Measurements from ENCODE around the gene SSX2IP.
A peak's percentile ranks its signal among the peaks of the same experiment; 100 is the strongest.

Gene SSX2IP

GRCh38 chr1:84709131-84709530 lies 18.9 kb upstream of the SSX2IP start:
- DNase-seq = no peak

GRCh38 chr1:84708031-84708430 lies 17.8 kb upstream of the SSX2IP start:
- DNase-seq = no peak

DNA sequence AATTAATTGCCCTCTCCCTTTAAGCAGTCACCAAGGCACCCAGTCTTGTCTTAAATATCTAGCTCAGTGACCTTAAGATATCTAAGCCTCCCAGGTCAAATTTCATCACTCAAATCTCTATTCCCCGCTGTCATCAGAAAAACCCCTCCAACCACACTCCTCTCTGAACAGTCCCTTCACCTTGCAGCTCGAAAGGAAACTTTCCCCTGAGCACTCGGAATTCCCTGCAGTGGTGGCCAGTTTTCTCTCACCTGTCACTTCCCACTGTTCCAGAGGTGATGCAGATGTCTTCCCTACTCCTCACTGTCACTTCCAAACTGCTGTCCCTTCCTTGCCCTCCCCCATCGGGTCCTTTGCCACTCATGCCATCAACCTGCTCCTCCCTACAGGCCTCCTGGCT lies 15.3 kb upstream of the SSX2IP start:
- no peak for DNase-seq

DNA sequence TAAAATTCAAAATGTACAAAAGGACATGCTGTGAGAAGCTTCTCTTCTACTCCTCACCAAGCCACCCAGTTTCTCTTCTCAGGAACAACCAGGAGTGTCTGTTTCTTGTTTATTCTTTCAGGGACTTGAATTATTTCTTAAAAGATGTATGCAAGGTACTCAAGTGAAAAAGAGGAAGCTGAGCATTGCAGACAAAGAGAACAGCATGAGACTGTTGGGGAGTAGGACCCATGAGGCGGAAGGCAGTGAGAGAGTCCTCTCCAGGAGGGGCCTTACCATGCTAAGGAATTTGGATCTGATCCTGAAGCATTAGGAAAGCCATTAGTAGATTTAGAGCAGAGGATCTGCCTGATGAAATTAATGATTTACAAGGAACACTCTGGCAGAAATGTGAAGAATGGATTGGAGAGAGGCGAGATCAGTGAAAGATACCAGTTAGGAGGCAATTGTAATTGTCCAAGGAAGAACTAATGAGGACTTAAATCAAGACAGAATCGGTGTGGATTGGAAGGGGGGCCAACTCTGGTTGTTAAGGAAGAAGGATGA lies 14.7 kb upstream of the SSX2IP start:
- DNase-seq = no peak

DNA sequence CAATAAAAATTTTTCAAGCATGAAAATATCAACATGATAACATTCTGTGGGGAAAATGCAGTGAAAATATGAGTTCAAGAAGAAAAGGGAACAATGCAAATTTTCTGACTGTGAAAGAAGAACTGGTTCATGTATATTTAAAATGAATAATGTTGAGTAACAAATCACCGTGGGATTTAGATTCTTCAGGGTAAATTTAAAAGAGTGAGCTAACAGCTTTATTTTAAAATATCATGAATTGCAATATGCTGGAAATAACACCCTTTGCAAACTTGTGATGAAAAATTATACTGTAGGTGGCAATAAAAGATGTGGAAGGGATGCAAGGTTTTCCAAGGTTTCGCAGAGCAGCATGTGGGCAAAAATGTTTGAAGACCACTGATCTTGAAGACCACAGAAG lies 13.2 kb upstream of the SSX2IP start:
- DNase-seq = no peak

GRCh38 chr1:84702143-84702542 lies 11.9 kb upstream of the SSX2IP start:
- DNase-seq = no peak

DNA sequence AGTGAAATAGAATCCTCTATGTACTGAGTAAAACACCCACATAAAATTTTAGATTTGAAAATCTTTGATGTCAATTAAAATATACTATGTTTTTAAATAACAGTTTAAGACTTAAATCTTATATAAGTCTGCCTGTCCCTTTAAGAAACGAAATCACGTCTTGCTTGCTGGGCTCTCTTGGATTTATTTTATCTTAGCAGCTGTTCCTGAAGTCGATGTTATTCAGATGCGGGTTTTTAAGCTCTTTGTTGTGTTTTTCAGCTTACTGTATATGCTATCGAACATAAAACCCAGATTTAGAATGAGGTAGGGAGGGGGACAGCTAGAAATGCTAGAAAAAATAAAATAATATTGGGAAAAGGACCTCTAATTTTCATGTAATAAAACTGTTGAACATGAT lies 11.1 kb upstream of the SSX2IP start:
- no peak for DNase-seq

GRCh38 chr1:84700070-84700469 lies 9.8 kb upstream of the SSX2IP start:
- DNase-seq = no peak

GRCh38 chr1:84698151-84699110 lies 8.2 kb upstream of the SSX2IP start:
- DNase-seq = no peak

DNA sequence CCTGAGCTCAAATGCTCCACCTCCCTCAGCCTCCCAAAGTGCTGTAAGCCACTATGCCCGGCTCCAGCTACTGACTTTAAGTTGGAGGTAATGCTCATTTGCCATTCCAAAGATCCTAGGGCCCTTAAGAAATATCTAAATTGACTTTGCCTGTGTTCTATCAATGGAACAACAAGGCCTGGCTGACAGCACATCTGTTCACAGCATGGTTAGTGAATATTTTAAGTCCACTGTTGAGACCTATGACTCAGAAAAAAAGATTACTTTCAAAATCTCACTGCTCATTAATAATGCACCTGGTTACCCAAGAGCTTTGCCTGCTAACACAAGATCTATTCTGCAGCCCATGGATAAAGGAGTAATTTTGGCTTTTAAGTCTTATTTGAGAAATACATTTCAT lies 3.5 kb upstream of the SSX2IP start:
- DNase-seq = no peak

DNA sequence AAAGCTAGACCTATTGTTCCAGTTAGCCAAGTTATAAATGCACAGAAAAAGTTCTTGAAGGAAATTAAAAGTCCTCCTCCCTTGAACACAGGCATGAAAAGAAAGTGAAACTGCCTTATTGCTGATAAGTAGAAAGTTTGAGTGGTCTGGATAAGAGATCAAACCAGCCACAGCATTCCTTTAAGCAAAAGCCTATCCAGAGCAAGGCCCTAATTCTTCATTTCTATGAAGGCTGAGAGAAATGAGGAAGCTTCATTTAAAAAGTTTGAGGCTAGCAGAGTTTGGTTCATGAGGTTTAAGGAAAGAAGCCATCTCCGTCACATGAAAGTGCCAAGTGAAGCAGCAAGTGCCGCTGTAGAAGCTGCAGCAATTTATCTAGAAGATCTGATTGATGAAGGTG lies 2.7 kb upstream of the SSX2IP start:
- no peak for DNase-seq

DNA sequence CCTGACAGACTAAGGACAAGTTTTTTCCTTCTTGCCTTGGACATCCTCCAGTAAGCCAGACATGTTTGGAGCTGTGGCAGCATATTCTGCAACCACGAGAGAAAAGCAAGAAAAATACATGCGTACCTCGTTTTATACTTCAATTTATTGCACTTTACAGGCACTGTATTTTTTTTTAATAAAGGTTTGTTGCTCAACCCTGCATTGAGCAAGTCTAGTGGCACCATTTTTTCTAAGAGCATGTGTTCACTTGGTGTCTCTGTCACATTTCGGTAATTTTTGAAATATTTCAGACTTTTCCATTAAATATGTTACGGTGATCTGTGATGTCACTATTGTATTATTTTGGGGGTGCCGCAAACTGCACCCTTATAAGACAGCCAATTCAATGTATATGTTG lies 2.1 kb upstream of the SSX2IP start:
- no peak for DNase-seq

DNA sequence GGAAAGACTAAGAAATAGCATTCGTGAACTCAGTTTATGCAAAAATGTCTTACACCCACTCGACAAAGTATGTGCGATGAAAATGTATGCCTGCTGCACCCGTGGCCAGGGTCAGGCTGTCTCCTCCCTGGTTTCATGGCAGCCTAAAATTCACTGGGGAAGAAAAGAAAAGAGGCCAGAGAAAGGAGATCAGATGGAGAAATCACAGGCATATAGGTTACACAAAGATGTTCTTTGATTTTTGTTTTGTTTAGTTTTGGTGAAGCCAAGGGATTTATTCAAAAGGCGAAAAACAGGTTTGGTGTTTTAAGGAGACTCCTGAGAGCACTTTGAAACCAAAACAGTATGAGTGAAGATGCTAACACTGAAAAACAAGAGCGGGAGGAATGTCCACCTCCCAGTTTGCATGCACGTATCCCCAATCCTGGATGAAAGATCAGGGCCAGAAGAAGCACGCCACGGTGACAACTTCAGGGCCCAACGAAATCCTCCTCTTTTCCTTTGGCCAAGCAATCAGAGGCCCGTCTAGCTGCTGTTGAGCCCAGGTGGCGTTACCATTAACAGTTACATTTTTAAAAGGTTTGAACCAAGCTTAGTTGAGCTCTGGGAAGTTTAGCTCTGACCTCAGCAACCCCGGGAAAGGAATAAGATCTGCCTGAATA lies 992 bp upstream of the SSX2IP start:
- DNase-seq = no peak

- peak; percentile 73 for DNase-seq
These were observed 506 bp downstream of the SSX2IP start for GRCh38 chr1:84689514-84690396.

GRCh38 chr1:84688463-84689061 lies 1.7 kb downstream of the SSX2IP start:
- DNase-seq = no peak

DNA sequence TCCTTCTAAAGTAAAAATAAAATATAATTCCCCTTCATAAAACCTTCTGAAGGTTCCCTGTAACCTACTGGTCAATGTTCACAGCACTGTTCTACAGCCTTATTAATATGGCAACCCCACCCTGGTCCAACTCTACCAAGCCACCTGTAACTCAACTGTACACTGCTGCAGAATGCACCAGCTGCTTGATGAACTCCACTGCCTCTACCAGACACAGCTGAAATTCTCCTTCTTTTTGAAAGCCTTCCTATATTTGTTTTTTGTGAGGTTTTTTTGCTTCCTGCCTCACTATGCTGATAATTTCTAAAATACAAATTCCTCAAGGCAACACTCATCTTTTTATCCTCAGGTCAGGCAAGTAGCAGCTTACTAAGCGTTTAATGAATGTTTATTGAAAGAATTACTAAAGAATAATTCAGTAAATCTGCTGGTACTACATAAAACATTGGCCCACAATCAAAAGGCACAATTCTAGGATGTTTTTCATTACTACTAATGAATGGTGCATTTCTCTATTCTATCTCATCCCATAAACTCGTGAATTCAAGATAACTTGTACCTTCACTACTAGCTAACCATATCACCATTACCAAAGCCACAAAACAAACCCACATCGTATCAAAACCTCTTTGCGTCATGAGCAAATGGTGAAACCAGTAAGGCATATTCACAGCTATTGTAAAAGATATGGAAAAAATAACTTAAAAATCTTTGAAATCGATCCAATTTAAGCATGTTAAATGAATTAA lies 2.4 kb downstream of the SSX2IP start:
- no peak for DNase-seq

DNA sequence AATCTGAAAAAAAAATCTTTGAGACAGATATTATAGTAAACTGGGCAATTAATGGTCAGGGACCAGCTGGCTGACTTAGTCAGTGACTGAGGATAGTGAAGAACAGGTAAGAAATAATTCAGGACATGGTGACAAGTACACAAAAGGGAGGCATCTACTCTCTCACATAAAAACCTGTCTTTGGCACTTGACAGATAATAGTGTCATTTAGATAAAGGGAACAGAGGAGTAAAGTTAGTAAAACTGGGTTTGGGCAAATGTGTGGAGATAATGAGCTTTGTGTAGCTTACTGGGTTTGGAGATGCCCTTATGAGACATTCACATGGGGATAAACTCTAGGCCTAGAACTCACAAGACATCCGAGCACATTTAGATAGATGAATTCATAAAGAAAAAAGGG lies 4.0 kb downstream of the SSX2IP start:
- no peak for DNase-seq

DNA sequence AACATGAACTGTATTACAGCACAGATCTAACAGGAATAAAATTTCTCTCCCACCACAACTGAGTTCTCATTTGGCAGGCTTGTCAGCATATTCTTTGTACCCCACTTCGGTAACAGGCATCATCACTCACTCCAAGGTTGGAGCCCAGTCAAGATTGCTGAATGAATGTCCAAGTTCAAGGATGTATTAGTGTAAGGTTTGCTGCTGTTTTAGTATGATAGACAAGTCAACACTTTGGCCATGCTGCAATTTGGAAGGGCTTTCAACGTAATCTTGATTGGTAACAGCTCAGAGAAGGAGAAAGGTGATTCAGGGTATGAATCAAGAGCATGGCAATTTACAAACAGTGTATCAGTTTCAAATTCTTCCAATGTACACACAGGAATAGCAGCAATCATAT lies 6.8 kb downstream of the SSX2IP start:
- no peak for DNase-seq

GRCh38 chr1:84682047-84682446 lies 8.2 kb downstream of the SSX2IP start:
- no peak for DNase-seq

DNA sequence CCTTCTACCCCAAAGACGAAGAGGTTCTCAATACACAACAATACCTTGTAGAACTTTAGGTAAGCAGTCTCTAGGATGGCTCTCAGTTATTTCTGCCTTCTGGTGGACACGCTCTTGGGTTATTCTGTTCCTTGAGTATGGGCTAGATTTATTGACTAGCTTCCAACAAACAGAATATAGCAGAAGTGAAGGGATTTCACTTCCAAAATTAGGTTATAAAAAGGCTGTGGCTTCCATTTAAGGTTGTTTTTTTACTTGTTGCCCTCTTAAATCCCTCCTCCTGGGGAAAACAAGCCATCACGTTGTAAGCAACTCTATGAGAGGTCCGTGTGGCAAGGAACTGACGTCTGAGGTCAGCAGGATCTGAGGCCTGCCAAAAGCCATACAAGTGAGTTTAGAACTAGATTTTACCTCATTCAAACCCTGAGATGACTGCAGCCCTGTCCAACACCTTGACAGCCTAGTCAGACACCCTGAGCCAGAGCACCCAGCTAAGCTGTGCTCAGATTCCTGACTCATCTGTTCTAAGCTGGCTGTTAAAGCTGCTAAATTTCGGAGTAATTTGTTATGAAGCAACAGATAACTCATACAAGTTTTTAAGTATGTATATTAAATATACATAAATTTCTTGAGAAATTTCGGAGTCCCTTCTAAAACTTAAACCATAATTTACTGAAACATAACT lies 12.7 kb downstream of the SSX2IP start:
- no peak for DNase-seq

- no peak for DNase-seq
These were observed 14.6 kb downstream of the SSX2IP start for GRCh38 chr1:84675631-84676030.
